ENCODE data around the gene CATSPER1.

DNA sequence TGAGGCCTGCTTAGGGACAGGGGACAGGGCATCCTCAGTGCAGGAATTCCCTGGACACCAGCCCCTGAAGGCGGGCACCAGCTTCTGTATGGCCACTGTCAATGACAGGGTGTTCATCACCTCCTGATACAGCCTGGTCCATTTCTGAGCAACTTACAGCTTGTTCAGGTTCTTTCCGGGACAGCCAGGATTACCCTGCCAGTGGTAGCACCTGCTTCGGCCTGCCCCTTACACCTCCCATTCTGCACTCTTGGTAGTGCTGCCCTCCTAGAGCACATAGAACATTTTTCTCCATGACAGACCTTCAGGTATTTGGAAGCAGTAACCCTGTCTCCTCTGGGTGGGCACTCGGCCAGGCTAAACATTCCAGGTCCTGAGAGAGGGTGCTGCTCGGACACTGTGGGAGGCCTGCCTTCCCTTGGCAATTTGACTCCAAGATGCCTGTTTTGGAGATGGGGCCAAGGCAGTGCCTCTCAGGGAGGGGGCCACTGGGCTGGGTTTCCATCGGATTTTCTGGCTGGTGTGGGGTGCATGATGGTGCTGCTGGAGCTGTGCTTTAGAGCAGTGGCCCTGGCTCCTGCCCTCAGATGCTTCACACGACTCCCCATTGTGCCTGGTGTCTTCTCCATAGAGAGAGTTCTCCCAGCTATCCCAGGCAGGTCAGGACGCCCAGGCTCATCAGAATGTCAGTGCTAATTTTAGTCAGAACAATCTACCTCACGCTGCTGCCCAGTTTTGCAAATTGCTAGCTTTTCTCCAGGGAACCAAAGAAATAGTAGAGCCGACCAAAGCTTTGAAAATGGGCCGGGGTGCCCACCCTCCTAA is 21.5 kb upstream of the CATSPER1 start:
- no peak for TF ChIP-seq POLR2A (IDR thresholded peaks at IDR 0.05; ENCODE audit: low read length)
- TF ChIP-seq GATA1 (IDR thresholded peaks at IDR 0.05; ENCODE audit: low read depth, low read length), result no peak

Data from erythroblast (primary cell).